GM12801 (cell line): ENCODE results near the gene STK32B.

Experiments used
- CTCF ChIP-seq: IDR thresholded peaks from one replicate; pipeline ENCODE4 v1.5.1; 2011; ENCODE audit warnings: control low read depth; ENCODE audit not compliant: insufficient read length; ENCODE audit errors: extremely low read depth

STK32B gene

GRCh38 chr4:5191831-5192230 lies 140.6 kb downstream of the STK32B start:
- no peak for TF ChIP-seq CTCF

GRCh38 chr4:5192271-5192670 lies 141.0 kb downstream of the STK32B start:
- TF ChIP-seq CTCF, result no peak

- no peak for TF ChIP-seq CTCF
Measured at GRCh38 chr4:5192678-5193077, 141.4 kb downstream of the STK32B start.

- TF ChIP-seq CTCF, result no peak
Measured at GRCh38 chr4:5198656-5199541, 147.6 kb downstream of the STK32B start.

GRCh38 chr4:5199912-5200311 lies 148.6 kb downstream of the STK32B start:
- TF ChIP-seq CTCF, result no peak

GRCh38 chr4:5200513-5200912 lies 149.2 kb downstream of the STK32B start:
- no peak for TF ChIP-seq CTCF

GRCh38 chr4:5203309-5203992 lies 152.2 kb downstream of the STK32B start:
- TF ChIP-seq CTCF, result no peak
